Measurements from ENCODE around the gene PPP1R8. TPM values are rescaled to one million over a fixed set of nuclear protein-coding genes. Genes with fewer than 3 reads are reported as not detected.

Gene PPP1R8
- total and polyA plus RNA-seq, 4 donors = 3.1 to 20.5 (median 17.5) TPM

DNA sequence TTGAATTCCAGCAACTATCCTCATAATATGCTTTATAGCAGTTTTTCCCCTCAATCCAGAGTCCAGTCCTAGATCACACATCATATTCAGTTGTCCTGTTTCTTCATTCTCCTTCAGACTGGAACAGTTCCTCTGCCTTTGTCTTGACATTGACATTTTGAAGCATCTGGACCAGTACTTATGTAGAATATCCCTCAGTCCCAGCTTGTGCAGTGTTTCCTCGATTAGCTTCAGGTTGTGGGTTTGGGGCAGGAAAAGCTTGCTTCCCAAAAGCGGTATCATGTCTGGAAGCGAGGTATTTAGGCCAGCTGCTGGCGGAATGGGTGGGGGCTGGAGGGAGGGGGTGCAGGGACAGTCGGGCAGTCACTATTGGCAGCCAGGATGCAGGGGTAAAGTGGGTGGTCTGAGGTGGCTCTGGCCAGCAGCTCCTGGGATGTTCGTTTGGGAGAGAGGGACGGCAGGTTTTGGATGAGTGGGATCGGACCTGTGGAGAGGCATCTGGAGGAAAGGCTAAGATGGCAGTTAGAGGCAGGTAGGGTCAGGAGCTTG, 48.3 kb downstream of the PPP1R8 start:
- 72% methylated on average over 8 of the region's 8 CpGs for WGBS
- H3K4me1 ChIP-seq (ENCODE audit: control insufficient read depth in 4 of 4, insufficient read depth in 4 of 4, low read length in 3 of 4) = no peaks in the 10 kb centered on the region
- H3K36me3 ChIP-seq (ENCODE audit: control insufficient read depth in 4 of 4, insufficient read depth in 3 of 4, low read depth in 1 of 4, low read length in 3 of 4) = no peaks in the 10 kb centered on the region

More for the DNA sequence above, 48.3 kb downstream of the PPP1R8 start:
- Histone ChIP-seq H3K27me3 (ENCODE audit: control insufficient read depth in 4 of 4, insufficient read depth in 4 of 4, low read length in 3 of 4) (no peaks in the 10 kb centered on the region), H3K27ac (ENCODE audit: low read depth in 1 of 2, low read length in 2 of 2) (no peak overlapping the region), H3K9me3 (ENCODE audit: control insufficient read depth in 4 of 4, low read length in 3 of 4) (no peaks in the 10 kb centered on the region), H3K9ac (ENCODE audit: low read depth in 1 of 2, low read length in 2 of 2) (no peak overlapping the region), H3K4me3 (ENCODE audit: low read depth in 1 of 3, low read length in 3 of 3) (no peak overlapping the region)
- DNase-seq (ENCODE audit: low spot score) = no peak
- TF ChIP-seq, protein P1, sequence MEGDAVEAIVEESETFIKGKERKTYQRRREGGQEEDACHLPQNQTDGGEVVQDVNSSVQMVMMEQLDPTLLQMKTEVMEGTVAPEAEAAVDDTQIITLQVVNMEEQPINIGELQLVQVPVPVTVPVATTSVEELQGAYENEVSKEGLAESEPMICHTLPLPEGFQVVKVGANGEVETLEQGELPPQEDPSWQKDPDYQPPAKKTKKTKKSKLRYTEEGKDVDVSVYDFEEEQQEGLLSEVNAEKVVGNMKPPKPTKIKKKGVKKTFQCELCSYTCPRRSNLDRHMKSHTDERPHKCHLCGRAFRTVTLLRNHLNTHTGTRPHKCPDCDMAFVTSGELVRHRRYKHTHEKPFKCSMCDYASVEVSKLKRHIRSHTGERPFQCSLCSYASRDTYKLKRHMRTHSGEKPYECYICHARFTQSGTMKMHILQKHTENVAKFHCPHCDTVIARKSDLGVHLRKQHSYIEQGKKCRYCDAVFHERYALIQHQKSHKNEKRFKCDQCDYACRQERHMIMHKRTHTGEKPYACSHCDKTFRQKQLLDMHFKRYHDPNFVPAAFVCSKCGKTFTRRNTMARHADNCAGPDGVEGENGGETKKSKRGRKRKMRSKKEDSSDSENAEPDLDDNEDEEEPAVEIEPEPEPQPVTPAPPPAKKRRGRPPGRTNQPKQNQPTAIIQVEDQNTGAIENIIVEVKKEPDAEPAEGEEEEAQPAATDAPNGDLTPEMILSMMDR (IDR thresholded peaks at IDR 0.05; ENCODE audit: low read depth, low read length, missing input control) = no peak
- TF ChIP-seq GABPA (IDR thresholded peaks at IDR 0.05 in 1 of 2, conservative IDR thresholded peaks at IDR 0.05 in 1 of 2) (no peak), YY1 (IDR thresholded peaks at IDR 0.05) (no peak), SP1 (IDR thresholded peaks at IDR 0.05) (no peak), TAF1 (conservative IDR thresholded peaks at IDR 0.05) (no peak), FOXA2 (IDR thresholded peaks at IDR 0.05) (no peak), RXRA (IDR thresholded peaks at IDR 0.05) (no peak), HNF4G (IDR thresholded peaks at IDR 0.05) (no peak), EGR1 (IDR thresholded peaks at IDR 0.05; ENCODE audit: low read depth in 2 of 2) (no peak), JUND (IDR thresholded peaks at IDR 0.05) (no peak), RAD21 (IDR thresholded peaks at IDR 0.05) (no peak), HNF4A (conservative IDR thresholded peaks at IDR 0.05) (no peak), FOXA1 (IDR thresholded peaks at IDR 0.05) (no peak), NR2F2 (IDR thresholded peaks at IDR 0.05) (no peak), REST (IDR thresholded peaks at IDR 0.05) (no peak)
- TF ChIP-seq, protein P2, sequence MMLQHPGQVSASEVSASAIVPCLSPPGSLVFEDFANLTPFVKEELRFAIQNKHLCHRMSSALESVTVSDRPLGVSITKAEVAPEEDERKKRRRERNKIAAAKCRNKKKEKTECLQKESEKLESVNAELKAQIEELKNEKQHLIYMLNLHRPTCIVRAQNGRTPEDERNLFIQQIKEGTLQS (IDR thresholded peaks at IDR 0.05) = no peak
- TF ChIP-seq, protein P3, sequence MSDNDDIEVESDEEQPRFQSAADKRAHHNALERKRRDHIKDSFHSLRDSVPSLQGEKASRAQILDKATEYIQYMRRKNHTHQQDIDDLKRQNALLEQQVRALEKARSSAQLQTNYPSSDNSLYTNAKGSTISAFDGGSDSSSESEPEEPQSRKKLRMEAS (IDR thresholded peaks at IDR 0.05) = no peak
- TF ChIP-seq, protein P4, sequence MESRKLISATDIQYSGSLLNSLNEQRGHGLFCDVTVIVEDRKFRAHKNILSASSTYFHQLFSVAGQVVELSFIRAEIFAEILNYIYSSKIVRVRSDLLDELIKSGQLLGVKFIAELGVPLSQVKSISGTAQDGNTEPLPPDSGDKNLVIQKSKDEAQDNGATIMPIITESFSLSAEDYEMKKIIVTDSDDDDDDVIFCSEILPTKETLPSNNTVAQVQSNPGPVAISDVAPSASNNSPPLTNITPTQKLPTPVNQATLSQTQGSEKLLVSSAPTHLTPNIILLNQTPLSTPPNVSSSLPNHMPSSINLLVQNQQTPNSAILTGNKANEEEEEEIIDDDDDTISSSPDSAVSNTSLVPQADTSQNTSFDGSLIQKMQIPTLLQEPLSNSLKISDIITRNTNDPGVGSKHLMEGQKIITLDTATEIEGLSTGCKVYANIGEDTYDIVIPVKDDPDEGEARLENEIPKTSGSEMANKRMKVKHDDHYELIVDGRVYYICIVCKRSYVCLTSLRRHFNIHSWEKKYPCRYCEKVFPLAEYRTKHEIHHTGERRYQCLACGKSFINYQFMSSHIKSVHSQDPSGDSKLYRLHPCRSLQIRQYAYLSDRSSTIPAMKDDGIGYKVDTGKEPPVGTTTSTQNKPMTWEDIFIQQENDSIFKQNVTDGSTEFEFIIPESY (IDR thresholded peaks at IDR 0.05) = no peak
